Ammon's horn (tissue), 1 donor: ENCODE measurements around the gene OR1F1.
"Not testable (repeated sequence)": the region's sequence is repeated elsewhere in the genome, so short reads cannot be mapped to it uniquely, and the experiment has no call there.

ENCODE experiments used
- DNase-seq: peaks from one replicate; pipeline ENCODE4 v3.0.0-alpha.2; 2016; ENCODE audit warnings: low spot score

Gene OR1F1

DNA sequence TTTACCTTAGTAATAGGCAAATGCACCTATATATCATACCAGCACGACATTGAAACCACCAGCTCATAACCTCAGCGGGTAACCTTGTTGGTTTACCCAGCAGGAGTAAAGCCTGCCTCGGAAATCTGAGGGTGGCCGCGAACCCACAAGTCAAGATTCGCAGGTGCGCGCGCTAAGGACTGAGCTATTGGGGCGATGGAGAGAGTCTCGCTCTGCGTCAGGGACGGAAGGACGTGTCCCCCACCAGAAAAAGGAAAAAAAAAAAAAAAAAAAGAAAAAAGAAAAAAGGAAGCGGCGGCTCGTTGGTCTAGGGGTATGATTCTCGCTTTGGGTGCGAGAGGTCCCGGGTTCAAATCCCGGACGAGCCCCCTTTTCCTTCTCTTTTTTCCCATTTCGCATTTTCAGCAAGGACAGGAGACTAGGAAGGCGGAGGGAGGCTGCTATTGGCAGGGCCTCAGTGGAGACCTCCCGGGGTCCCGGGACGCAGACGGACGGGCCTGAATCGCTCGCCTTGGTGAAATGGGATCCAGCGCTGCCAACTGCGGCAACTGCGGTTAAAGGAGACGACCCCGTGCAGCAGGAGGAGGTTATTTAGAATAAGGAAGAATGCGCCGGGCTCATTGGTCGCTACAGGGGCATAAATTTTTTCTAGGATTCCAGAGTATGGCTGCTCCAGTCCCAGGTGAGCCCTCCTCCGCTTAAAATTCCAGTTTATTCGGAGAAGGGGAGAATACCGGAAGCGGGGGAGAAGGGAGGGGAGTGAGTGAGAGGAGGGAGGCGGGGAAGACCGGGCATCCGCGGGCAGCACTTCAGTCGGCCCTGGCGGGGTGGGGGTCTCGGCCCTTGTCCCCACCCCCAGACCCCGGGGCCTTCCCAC lies at the start of gene OR1F1:
Gene OR1F1, plus strand, starts transcription at position 407 of the 877 bp plus-strand sequence.
- no peak for DNase-seq

DNA sequence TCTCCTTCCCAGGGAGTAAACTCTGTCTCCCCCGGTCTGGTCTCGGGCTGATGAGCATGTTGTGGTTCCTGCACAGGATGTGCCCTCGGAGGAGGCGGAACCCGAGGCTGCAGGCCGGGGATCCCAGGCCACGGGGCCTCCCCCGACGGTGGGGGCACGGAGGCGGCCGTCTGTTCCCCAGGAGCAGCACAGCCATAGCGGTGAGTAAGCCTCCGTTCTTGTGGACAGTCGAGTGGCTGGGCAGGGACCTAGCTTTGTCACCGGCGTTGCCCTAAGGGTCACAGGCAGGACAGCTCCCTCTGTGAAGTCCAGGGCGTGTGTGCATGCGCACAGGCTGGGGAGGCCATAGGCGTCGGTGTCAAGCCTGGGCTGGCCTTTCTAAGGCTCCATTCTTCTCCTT lies 49.7 kb upstream of the OR1F1 start:
- DNase-seq = no peak

DNA sequence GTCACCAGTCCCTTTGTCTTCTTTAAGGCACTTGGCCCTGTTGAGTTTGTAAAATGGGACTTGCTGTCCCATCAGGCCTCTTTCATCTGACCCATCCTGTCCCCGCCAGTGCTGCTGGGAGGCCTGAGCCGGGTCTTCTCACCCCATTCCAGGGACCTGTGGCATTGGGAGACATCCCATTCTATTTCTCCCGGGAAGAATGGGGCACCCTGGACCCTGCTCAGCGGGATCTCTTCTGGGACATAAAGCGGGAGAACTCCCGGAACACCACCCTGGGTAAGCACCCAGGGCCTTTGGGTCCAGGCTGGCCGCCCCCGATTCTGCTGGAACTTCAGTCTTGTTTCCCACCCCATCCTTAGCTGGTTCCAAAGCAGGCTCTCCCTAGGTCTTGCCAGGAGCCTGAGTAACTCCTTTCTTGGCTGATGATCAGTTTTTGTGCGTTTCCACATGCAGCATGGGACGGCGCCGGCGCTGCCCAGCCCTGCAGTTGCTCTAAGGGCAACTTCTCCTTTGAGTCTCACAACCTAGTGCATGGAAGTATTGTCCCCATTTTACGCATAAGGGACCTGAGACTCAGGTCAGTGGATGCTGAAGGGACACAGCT lies 49.1 kb upstream of the OR1F1 start:
- no peak for DNase-seq

- DNase-seq = not testable (repeated sequence)
Observed at GRCh38 chr16:3139561-3139960, 48.4 kb upstream of the OR1F1 start.

GRCh38 chr16:3140603-3141427 lies 47.2 kb upstream of the OR1F1 start:
- no peak for DNase-seq

GRCh38 chr16:3141781-3142311 lies 46.2 kb upstream of the OR1F1 start:
- no peak for DNase-seq

- DNase-seq = no peak
Observed at GRCh38 chr16:3142327-3142726, 45.7 kb upstream of the OR1F1 start.

DNA sequence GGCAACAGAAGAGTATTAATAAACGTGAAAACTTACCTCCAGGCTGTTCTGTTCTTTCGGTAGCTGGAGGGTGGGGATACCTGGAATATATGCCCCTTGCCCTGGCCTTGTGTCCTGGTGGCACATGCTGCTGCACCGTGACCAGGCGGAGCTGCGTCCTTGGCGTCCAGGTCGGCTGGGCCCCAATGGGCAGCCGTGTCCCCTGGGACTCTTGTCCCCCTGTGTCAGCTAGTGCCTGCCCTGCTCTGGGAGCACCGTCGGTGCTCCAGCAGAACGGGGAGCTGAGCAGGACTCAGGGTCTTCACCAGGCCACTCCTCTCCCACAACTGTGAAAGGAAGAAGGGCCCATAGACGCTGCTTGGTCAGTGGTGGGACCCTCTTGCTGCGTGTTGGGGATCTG lies 45.2 kb upstream of the OR1F1 start:
- DNase-seq = no peak

- no peak for DNase-seq
Observed at GRCh38 chr16:3143189-3143588, 44.8 kb upstream of the OR1F1 start.

GRCh38 chr16:3143598-3144320 lies 44.2 kb upstream of the OR1F1 start:
- no peak for DNase-seq

DNA sequence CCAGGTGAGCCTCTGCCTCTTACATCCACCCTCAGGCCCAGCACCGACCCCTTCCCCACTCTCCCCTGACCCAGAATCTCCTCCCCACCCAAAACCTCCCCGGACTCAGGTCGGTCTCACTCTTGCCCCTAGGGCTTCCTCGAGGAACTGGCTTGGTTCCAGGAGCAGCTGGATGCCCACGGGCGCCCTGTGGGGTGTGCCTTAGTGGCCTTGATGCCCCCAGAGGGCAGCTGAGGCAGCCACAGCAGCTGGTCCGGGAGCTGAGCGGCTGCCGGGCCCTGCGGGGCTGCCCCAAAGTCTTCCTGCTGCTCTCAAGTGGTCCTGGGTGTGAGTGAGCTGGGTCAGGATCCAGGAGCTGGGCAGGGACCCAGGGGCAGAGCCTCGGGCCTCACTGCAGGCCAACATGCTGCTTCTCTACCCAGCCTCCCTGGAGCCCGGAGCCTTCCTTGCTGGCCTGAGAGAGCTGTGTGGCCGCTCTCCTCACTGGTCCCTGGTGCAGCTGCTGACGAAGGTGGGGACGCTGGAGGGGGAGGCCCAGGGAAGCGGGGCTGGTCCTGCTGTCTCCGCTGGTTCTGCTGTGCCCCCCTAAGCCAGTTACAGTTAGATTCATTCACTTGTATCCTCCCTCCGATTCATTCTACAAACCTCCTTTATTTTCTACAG lies 43.6 kb upstream of the OR1F1 start:
- DNase-seq = no peak

GRCh38 chr16:3145151-3145550 lies 42.9 kb upstream of the OR1F1 start:
- no peak for DNase-seq

- no peak for DNase-seq
Observed at GRCh38 chr16:3145660-3146059, 42.3 kb upstream of the OR1F1 start.

- DNase-seq = no peak
Observed at GRCh38 chr16:3147046-3147756, 40.8 kb upstream of the OR1F1 start.

GRCh38 chr16:3147757-3148104 lies 40.3 kb upstream of the OR1F1 start:
- DNase-seq = no peak

- no peak for DNase-seq
Observed at GRCh38 chr16:3148256-3149192, 39.5 kb upstream of the OR1F1 start.

DNA sequence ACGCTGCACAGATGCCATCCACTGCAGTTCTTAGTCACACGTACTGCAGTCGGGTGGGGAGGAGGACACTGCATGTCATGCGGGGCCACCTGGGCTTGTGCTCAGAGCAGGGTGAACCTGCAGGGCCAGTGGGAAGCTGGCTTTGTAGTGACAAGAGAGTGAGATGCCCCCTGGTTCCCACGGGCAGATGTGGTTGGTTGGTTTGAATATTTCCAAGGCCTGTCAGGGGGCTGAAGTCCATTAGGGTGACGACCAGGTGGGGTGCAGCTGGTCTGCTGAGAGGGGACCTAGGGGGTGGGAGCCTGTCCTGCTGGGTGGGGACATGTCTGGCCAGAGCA lies 38.8 kb upstream of the OR1F1 start:
- no peak for DNase-seq

GRCh38 chr16:3149630-3150345 lies 38.2 kb upstream of the OR1F1 start:
- peak; percentile 69 for DNase-seq
